HG02588 (cell line): Measurements from ENCODE around the gene HMX1.

Source experiments
- ATAC-seq: cut with Tn5 transposase; IDR thresholded peaks from one replicate; pipeline ENCODE4 v1.9.1; 2021; ENCODE audit warnings: mild to moderate bottlenecking, moderate library complexity; ENCODE audit not compliant: unreplicated experiment

Gene HMX1

DNA sequence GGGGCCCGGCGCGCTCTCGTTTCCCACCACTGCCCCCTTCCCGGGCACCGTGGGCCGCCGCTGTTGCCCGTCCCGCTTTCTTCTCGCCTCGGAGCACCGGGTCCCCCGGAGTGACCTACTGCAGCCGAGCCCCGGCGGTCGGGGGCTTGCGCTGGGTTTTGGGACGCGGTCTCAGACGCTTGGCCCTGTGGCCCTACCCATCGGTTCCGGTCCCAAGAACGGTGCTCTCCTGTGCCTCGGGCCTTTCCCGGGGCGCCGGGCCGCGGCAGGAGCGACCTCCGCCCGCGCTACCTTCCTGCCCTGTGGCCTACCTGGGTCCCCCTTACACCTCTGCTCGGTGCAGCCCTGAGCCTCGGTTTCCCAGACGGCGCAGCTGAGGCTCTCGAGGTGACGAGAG lies 21.6 kb upstream of the HMX1 start:
- no peak for ATAC-seq

DNA sequence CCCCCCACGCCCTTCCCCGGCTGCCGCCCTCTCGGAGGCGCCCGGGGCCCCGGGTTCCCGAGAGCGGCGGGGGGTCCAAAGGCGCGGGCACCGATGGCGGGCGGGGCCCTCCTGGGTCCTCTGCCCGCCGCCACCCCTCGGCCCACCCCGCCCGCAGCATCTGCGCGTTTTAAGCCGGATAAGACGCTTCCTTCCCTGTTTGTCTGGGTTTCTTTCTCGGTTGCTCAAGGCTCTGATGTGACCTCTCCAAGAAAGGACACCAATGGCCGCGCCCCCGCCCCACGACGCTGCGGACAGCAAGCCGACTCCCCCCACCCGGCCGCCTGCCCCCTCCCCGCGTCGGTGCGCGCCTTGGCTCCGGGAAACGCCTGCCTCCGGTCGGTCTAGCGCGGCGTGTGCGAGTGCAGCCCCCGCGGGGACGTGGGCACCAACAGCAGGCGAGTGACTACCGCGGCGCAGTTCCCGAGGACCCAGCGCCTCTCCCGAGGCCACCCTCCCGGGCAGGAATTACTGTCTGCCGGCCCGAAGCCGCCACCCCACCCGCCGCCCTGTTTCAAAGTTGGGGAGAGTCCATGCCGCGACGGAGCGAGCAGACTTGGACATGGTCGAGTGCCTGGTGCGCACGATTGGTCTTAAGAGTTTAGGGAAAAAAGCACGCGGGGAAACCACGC lies 21.1 kb upstream of the HMX1 start:
- no peak for ATAC-seq

DNA sequence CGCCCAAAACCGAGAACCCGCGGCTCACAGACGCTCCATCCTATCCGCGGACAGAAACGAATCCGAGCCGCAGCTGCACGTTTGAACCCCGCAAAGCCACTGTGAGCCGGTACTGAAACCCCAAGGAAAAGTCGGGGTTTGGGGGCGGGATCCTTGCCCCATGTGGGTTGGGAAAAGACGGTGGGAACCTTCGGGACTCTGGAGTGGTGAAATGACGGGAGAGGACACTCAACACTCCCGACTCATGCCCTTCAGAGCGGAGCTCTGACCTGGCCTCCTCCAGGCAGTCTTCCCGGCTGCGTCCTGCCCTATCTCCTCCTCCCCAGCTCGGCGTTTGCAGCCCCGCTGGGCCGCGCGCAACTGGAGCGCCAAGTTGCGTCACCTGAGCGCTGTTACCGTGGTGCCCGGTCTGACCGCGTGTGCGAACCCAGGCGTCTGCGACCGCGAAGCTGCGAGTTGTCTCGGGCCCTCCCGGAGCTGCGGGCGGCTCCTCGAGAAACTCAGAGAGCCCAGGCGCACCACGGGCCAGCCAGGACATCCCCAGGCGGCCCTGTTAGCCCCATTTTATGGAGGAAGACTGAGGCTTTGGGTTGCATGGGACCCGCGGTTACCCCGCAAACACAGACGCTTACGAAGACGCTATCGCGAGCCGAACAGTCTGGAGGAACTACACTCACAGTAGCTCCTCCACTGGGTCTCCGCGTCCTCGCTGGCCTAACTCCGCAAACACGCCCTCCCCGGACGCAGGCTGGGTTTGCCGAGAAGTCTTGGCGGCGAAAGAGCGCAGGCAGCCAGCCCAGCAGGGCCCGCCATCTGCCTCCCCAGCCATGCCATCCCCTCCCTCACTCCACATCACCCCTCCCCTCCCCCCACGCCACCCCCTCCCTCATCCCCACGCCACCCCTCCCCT lies 20.3 kb upstream of the HMX1 start:
- ATAC-seq, result no peak

DNA sequence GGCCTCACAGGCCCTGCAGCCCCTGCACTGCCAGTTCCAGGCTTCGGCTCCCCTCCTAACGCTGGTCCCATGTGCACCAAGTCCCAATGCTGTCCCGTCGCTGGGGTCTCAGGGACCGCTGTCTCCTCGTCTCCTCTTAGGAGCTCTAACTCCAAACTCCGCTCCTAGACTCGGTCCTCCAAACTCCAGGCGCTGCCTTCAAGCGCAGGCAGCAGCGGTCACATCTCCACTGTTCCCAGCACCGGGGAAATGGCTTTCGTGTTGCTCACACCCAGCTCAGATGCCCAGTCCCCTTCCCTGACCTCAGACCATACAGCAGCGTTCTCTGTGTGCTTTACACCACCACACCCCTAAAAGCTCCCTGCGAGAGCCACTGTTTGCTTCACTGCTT lies 19.6 kb upstream of the HMX1 start:
- no peak for ATAC-seq

DNA sequence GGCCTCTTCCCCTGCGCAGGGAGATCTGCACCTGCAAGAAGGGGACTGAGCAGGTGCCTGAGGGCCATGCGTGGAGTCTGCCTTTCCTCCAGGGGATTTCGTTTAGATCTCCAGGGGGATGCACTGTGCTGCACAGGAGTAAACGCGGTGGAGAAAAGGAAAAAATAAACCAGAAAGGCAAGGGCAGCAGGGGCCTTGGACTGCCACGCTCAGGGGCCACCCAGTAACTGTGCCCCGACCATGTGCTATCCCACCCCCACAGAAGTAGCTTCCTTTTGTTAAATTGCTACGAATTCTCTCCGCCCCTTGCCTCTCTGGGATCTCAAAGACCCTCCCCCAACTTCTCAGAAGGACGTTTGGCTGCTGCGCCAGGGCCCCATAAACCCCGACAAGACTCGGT lies 17.2 kb upstream of the HMX1 start:
- no peak for ATAC-seq

DNA sequence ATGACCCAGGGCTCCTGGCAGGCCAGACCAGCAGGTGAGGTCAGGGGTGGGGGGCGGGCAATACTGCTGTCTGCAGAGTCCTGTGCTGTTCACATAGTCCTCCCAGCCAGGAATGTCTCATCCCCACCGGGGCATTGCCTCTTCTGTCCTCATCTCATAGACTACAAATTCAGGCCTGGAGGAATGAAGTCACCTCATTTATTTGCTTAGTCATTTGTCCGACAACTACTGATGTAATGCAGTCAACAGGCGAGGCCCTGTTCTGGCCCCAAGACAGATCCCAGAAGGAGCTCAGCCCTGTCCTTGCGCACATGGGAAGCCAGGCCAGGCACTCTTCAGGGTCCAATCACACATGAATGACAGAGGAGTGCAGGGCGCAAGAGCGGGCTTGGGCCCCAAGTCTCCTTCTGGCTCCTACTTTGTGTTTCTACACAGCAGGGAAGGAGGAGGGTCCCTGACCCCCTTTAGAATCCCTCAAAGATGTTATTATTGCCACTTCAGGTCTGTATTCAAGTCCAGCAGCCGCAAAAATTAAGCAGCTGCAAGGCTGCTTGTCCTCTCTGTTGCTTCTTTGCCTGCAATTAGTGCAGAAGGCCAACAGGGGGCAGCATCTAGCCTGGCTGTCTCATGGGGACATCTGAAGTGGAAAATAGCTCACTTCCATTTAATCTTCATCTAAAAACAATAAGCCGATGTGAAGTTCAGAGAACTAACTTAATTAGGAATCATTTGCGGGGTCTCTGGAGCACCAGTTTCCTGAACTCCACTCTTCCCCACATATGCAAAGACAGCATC lies 15.2 kb upstream of the HMX1 start:
- ATAC-seq, result no peak

DNA sequence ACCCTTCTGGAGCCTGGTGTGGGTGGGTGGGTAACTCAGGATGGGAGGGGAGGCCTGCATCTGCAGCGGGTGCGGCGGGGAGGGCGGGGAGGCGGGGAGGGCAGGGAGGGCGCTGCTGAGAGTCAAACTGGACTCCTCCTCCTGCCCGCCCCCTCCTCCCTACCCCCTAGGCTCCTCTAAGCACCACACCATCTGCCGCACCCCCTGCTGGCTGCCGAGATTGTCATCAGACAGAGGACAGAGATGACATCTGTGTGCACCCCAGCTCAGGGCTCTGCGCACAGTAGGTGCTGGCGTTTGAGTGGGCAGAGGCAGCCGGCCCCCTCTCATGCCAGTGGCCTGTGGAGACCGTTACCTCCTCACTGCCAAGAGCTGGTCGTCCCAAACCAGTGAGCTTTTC lies 10.6 kb upstream of the HMX1 start:
- no peak for ATAC-seq

DNA sequence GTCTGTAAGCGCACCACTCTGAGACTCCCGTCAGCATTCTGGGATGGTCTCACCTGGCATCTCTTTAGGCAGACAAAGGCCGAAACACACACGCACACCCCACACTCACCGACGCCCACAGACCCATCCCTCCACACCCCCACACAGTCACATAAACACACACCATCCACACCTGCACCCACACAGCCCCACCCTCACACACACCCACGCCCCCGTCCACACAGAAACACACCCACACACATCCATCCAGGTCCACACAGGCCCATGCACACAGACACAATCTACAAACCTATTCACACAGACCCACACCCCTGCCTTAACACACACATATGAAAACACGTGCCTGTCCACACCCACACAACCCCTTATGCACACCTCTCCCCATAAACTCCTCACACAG lies 9.2 kb upstream of the HMX1 start:
- ATAC-seq, result no peak

DNA sequence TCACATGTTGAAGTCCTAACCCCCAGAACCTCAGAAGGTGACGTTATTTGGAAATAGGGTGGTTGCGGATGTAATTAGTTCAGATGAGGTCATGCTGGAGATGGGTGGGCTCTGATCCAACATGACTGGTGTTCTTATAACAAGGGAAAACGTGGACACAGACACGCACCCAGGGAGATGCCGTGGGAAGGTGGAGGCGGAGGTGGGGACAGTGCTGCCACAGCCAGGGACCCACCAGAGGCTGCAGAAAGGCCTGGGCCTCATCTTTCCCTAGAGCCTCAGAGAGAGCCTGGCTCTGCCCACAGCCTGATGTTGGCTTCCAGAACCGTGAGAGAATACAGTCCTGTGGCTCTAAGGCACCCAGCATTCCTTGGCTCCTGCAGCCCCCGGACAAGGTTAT lies 7.9 kb upstream of the HMX1 start:
- ATAC-seq, result no peak

DNA sequence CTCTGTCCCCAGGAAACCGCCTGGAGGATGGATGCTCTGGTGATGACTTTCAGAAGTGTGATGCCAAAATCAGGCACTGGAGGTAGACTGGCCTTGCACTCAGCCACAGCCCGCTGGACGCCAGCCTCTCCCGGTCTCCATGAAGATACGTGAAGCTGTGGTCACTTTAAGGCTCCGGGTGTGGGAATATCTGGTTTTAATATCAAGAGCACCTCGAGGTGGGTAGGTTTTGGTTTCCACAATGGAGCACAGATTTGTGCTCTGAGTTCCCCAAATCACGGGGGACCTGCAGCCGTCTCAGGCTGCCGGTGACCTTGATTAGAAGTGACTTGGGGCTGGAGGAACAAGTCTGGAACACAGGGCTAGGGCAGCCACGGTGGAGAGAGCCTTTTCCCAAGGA lies 6.8 kb upstream of the HMX1 start:
- no peak for ATAC-seq

DNA sequence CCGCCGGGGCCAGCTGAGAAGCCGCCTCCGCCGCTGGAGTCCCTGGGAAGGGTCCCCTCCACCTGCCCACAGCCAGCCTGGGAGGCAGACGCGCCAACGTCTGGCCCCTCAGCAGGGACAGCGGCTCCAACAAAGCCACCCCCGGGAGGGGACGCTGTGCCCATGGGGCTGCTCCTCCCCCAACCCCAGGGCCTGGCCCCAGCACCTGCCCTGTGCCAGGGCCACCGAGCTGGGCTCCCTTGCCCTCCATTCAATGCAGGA lies 6.1 kb upstream of the HMX1 start:
- no peak for ATAC-seq

DNA sequence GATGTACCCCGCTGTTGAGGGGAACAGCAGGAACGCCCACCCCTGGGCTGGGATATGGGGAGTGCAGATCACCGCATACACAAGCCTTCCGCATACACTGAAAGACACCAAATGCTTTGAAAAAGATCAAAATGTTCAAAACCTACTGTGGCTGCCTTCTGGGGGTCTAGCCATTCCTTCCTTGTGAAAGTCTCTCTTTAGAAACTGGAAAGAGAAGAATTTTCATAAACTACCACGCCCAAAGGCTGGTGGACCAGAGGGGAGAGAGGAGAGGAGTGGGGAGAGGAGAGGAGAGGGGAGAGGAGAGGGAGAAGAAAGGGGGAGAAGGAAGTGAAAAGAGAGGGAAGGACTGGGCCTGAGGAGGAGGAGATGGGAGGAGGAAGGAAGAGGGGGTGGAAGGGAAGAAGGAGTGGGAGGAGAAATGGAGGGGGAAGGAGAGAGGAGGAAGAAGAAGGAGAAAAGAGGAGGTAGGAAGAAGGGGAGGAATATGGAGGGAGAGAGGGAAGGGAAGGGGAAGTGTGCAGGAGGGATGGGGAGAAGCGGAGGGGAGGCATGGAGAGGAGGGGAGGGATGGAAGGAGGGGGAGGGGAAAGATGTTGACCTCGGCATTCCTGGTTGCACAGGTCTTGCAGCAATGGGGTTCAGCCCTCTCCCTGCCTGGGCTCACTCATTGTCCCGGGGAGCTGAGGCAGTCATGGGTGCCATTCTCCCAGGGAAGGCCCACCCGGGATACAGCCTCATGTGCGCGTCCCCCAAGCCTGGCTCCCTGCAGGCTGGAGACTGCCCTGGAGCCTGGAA lies 5.5 kb upstream of the HMX1 start:
- no peak for ATAC-seq

DNA sequence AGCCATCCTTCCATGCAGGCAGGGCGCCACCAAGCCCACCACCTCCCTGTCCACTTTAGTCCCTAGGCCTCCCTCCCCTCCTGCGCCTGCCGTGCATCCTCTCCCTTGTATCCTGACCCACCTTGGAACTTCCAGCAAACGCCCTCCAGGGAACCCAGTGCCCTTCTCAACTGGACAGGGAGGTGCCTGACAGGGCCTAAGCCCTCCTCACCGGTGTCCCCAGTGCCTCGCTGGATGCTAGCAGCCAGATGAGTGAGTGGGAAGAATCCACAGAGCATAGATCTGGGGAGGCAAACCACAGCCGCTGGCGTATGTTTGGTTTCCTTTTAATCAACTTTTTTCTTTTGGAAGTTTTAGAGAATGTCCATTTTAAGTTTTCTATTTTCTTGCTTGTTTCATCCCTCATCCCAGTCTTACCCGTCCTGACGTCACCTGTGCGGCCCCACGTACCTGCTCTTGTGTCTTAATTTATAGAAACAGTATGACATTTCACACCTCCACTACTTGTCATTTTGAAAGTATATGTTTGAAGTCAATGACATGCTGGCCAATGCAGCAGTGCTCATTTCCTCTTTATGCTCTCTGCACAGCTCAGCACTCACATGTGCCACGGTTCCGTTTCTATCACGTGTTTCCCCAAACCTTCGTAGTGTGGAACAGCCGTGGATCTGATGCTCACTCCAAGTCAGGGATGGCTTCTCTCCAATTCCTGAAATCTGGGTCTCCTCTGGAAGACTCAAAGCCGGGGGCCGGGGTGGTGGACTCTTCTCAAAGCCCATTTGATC lies 3.4 kb upstream of the HMX1 start:
- ATAC-seq, result no peak

DNA sequence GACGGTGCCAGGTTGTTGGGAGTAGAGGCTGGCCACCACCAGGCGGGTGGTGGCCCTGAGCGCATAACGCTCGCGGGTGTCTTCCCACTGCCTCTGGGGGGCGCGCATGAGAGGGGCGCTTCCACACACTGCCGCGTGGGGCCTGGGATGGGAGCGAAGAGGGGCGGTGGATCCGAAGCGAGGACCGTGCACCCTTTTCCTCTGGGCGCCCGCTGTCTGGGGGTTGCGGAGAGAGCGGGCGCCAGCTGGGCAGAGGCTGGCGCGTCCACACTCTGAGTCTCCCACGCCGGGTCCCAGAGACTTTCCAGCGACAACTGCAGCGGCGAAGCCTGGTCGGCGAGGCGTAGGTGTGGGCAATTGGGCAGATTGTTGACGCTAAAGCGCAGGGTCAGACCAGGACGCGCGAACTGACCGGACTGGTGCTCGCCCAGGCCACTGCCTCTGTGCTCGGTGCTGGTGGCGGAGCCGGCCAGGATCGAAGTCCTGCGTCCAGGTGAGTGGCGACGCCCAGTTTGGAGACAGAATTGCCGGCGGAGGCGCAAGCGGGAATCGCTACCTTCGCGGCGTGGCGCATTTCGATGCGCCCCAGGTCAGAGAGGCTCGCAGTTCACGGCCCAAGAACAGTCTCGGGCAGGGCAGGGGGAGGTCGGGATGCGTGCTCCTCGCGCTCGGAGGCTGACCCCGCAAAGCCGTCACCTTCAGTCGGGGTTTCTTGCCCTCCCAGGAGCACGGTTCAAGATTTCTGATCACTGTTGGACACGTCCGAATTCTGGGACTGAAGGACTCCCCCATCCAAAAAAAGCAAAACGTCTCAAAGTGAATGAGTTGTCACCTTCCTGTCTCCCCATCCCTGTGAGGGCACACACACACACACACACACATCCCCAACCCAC lies 2.6 kb upstream of the HMX1 start:
- ATAC-seq, result no peak

DNA sequence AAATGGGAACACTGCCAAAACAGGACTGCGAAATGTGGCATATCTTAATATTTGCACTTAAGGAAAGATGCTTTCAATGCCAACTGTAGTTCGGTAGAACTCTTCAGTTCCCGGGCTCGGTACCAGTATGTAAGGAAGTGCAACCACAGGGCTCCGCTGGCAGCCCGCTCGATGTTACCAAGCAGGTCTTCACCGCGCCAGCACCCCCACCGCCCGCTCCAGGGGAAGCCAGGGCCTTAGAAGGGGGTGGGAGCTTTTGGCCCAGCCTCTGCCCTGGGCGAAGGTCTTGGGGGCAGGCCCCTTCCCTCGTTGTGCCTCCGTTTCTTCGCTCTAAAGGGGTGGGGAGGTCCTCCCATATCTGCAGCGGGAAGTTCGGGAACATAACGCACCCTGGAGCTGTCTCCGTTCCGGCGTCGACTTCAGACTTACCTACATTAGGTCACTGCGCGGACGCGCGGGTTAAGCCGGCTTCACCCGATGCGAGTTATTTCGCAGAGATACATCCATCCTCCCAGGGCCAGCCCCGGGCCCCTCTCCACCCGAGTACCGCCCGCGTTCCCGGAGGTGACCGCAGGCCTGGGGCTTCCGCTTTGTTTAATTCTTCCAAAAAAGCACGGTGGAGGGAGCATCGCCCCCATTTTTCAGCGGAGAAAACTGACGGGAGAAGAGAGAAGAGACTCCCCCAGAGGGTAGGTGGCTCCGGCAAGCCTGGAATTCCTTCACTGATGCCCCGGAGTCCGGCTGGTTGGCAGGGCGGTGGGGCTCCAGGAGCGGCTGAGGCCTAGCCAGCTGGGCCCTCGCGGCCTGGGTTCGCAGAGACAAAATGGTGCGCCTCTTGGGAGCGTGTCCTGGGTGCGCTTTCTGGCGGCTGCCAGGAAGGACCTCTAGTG lies 1.0 kb upstream of the HMX1 start:
- no peak for ATAC-seq

DNA sequence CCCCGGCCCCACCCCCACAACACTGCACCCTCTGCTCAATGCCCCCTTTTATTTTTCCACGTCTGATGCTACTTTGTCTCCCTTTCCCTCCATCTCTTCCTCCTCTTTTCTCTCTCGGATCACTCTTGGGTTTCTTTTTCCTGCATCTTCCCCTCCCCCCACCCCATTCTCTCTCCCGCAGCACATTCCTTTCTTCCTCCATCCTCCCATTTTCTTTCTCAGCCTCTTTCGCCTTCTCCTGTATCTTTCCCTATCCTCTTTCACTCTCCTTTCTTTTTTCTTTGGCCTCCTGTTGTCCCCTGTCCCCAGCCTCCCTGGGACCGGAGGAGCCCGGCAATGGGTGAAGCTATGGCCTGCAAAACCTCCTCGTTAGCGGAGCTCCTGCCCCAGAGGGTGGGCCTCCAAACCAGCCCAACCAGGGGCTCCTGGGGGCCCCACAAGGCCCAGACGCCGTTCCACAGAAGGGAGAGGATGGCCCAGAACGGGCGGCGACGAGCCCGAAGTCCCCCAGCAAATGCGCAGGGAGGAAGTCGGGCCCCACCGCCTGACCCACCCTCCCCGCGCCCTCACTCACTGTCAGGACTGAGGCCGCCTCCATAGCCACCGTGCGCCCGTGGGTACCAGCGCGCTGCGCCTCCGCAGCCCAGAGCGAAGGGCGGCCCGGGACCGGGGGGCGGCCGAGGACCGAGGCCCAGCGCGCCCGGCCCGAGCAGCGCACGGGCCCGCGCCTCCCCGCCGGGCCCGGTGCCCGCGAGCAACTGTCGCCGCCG lies 807 bp downstream of the HMX1 start:
- ATAC-seq, result no peak

DNA sequence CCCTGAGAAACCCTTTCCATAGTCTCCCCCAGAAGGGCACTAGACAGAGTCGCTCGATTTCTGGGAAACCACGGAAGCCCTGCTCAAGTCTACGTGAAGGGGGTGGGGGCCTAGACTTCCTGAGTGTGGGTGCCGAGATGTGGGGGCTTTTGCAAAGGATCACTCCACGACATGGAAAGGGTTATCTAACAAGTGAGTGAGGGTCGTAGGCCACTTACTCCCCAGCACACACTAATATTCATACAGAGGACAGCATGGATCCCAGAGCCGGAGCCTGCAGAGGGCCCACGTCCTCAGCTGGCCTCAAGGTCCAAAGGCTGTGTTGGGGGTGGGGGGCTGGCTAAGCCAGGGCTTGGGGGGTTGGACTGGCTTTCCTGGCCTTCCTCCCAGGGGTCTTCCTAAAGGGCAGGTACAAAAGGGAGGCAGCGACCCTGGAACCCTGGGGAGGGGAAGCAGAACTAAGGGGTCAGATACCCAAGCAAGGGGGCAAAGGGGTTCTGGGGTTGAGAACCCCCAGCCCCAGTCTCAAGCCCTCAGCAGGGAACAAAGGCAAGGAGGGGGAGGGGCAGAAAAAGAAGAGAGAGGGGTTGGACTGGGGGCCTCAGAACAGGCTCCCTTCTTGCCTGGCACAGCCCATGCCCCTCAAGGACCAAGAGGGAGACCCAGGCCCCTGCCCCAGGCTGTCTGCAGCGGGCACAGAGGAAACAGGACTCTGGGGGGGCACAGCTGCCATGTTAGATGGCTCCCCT lies 1.6 kb downstream of the HMX1 start:
- ATAC-seq, result no peak
